ENCODE measurements around the gene MEIS3. TPM values are rescaled to one million over a fixed set of nuclear protein-coding genes. Genes with fewer than 3 reads are reported as not detected.

The MEIS3 gene
- total and polyA plus RNA-seq, 9 of the 15 experiments (the other 6 are each of a cell fraction or from before 2014, with no cell fraction given): 0.06 to 0.80 (median 0.25) TPM; not detected in 1

- TF ChIP-seq PBX2 (CRISPR knock-in tag; IDR thresholded peaks at IDR 0.05; ENCODE audit: low read depth) (no peak), PBX2 (tag; conservative IDR thresholded peaks at IDR 0.05; ENCODE audit: low read depth) (peak; percentile 23; the same call in 1 of the 2 replicates), AFF1 (IDR thresholded peaks at IDR 0.05; ENCODE audit: low read depth in 1 of 2, partially characterized antibody in 2 of 2) (peak in 1 of 2 experiments; percentile 84), YY1 (IDR thresholded peaks at IDR 0.05; ENCODE audit: borderline replicate concordance in 1 of 3, control insufficient read depth in 1 of 3, extremely low read depth in 1 of 3, insufficient read depth in 3 of 3, insufficient read length in 1 of 3, insufficient replicate concordance in 2 of 3, low read depth in 1 of 3, low read length in 2 of 3) (peak in 1 of 3 experiments; percentile 55), ZNF41 (CRISPR knock-in tag; conservative IDR thresholded peaks at IDR 0.05) (no peak), MEIS2 (IDR thresholded peaks at IDR 0.05; ENCODE audit: partially characterized antibody) (peak; percentile 45), ELF1 (tag; IDR thresholded peaks at IDR 0.05) (peak; percentile 53), HCFC1 (IDR thresholded peaks at IDR 0.05; ENCODE audit: low read depth, low read length) (peak; percentile 94), EHMT2 (IDR thresholded peaks at IDR 0.05) (peak; percentile 81), ETV1 (tag; conservative IDR thresholded peaks at IDR 0.05; ENCODE audit: low read depth) (peak; percentile 15; the same call in 1 of the 2 replicates), SRSF9 (IDR thresholded peaks at IDR 0.05; ENCODE audit: borderline replicate concordance, low read depth, low read length) (no peak), ZNF707 (CRISPR knock-in tag; conservative IDR thresholded peaks at IDR 0.05) (no peak), MYC (IDR thresholded peaks at IDR 0.05; ENCODE audit: low read depth, low read length) (0 out of 2 replicates have a peak, but pooled peaks have one; percentile 40), MYC (CRISPR knock-in tag; IDR thresholded peaks at IDR 0.05; ENCODE audit: borderline replicate concordance, low read depth) (no peak), DPF2 (IDR thresholded peaks at IDR 0.05) (0 out of 2 replicates have a peak, but pooled peaks have one; percentile 15), MIER1 (IDR thresholded peaks at IDR 0.05; ENCODE audit: low read depth) (peak; percentile 63; the same call in 1 of the 2 replicates), SREBF1 (IDR thresholded peaks at IDR 0.05; ENCODE audit: borderline replicate concordance, low read depth, low read length) (no peak), ZNF143 (CRISPR knock-in tag; IDR thresholded peaks at IDR 0.05) (peak; percentile 92), ELF4 (CRISPR knock-in tag; IDR thresholded peaks at IDR 0.05) (0 out of 2 replicates have a peak, but pooled peaks have one; percentile 51), CREM (IDR thresholded peaks at IDR 0.05; ENCODE audit: low read depth) (peak; percentile 70), SP1 (CRISPR knock-in tag; IDR thresholded peaks at IDR 0.05) (peak; percentile 92), NR2F6 (CRISPR knock-in tag; IDR thresholded peaks at IDR 0.05) (no peak), GTF2A2 (tag; IDR thresholded peaks at IDR 0.05) (no peak), ZFP1 (CRISPR knock-in tag; IDR thresholded peaks at IDR 0.05) (no peak)
Measured at GRCh38 chr19:47438793-47439220, 19.5 kb upstream of the MEIS3 start (continued).
